ENCODE results near the gene ATP6V1G1.

Gene ATP6V1G1

GRCh38 chr9:114638404-114638803, 50.8 kb downstream of the ATP6V1G1 start:
- Histone ChIP-seq H3K4me1 (ENCODE audit: insufficient read depth, low read length) (no peaks in the 10 kb centered on the region), H3K9ac (ENCODE audit: low read length) (no peak overlapping the region), H3K36me3 (ENCODE audit: insufficient read depth, low read length) (peaks cover 45% of the 10 kb centered on the region), H3K27ac (ENCODE audit: low read depth, low read length) (no peak overlapping the region), H3K9me3 (ENCODE audit: low read length) (no peaks in the 10 kb centered on the region), H3K27me3 (ENCODE audit: control insufficient read depth in 1 of 2, insufficient read depth in 2 of 2, low read length in 2 of 2) (no peaks in the 10 kb centered on the region), H3K4me3 (ENCODE audit: low read depth in 1 of 2, low read length in 2 of 2) (no peak overlapping the region)

- H3K27ac ChIP-seq (ENCODE audit: low read depth, low read length): no peak overlapping the region
- no peaks in the 10 kb centered on the region for H3K9me3 ChIP-seq (ENCODE audit: low read length)
- H3K36me3 ChIP-seq (ENCODE audit: insufficient read depth, low read length): peaks cover 43% of the 10 kb centered on the region
- no peak overlapping the region for H3K4me3 ChIP-seq (ENCODE audit: low read depth in 1 of 2, low read length in 2 of 2)
- no peaks in the 10 kb centered on the region for H3K27me3 ChIP-seq (ENCODE audit: control insufficient read depth in 1 of 2, insufficient read depth in 2 of 2, low read length in 2 of 2)
- H3K4me1 ChIP-seq (ENCODE audit: insufficient read depth, low read length): no peaks in the 10 kb centered on the region
- no peak overlapping the region for H3K9ac ChIP-seq (ENCODE audit: low read length)
These were observed 54.4 kb downstream of the ATP6V1G1 start for GRCh38 chr9:114641967-114642366.

GRCh38 chr9:114643001-114643400, 55.4 kb downstream of the ATP6V1G1 start:
- Histone ChIP-seq H3K36me3 (ENCODE audit: insufficient read depth, low read length) (peaks cover 41% of the 10 kb centered on the region), H3K27ac (ENCODE audit: low read depth, low read length) (no peak overlapping the region), H3K27me3 (ENCODE audit: control insufficient read depth in 1 of 2, insufficient read depth in 2 of 2, low read length in 2 of 2) (no peaks in the 10 kb centered on the region), H3K9ac (ENCODE audit: low read length) (no peak overlapping the region), H3K4me1 (ENCODE audit: insufficient read depth, low read length) (no peaks in the 10 kb centered on the region), H3K9me3 (ENCODE audit: low read length) (no peaks in the 10 kb centered on the region), H3K4me3 (ENCODE audit: low read depth in 1 of 2, low read length in 2 of 2) (no peak overlapping the region)

- no peaks in the 10 kb centered on the region for H3K9me3 ChIP-seq (ENCODE audit: low read length)
- no peak overlapping the region for H3K4me3 ChIP-seq (ENCODE audit: low read depth in 1 of 2, low read length in 2 of 2)
- no peak overlapping the region for H3K27ac ChIP-seq (ENCODE audit: low read depth, low read length)
- no peaks in the 10 kb centered on the region for H3K4me1 ChIP-seq (ENCODE audit: insufficient read depth, low read length)
- peaks cover 36% of the 10 kb centered on the region for H3K36me3 ChIP-seq (ENCODE audit: insufficient read depth, low read length)
- no peaks in the 10 kb centered on the region for H3K27me3 ChIP-seq (ENCODE audit: control insufficient read depth in 1 of 2, insufficient read depth in 2 of 2, low read length in 2 of 2)
- no peak overlapping the region for H3K9ac ChIP-seq (ENCODE audit: low read length)
These were observed 56.3 kb downstream of the ATP6V1G1 start for GRCh38 chr9:114643896-114644295.

Data from muscle layer of colon (tissue), 2 donors.